ENCODE results near the gene FSTL5.

DNA sequence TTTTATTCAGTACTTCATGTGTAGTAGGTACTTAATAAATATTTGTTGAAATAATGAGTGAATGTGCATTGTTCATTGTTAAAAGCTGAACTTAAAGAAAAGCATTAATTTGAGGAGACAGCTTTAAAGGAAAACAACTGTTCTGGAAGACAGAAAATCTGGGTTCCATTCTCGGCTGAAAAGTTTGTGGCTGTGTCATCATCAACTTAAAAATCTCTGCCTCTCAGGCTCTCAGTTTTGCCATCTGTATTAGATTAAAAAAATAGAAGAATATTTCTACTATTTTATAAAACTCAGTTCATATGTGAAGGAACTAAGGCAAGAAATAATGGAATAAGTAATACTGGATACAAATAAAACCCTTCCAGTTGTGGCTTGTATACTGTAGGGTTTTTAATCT, 62.5 kb downstream of the FSTL5 start:
- TF ChIP-seq NR2C2 (IDR thresholded peaks at IDR 0.05; ENCODE audit: borderline replicate concordance, control insufficient read depth, insufficient read length, low read depth) (no peak), POLR2AphosphoS5 (IDR thresholded peaks at IDR 0.05; ENCODE audit: low read length) (no peak), EP300 (IDR thresholded peaks at IDR 0.05; ENCODE audit: borderline replicate concordance in 1 of 2, control insufficient read depth in 1 of 2, low read depth in 2 of 2, low read length in 2 of 2) (no peak), ELK1 (IDR thresholded peaks at IDR 0.05; ENCODE audit: low read depth, low read length) (no peak), ZNF274 (IDR thresholded peaks at IDR 0.05; ENCODE audit: insufficient read depth, insufficient read length) (no peak), DPF2 (IDR thresholded peaks at IDR 0.05) (no peak), ESRRA (IDR thresholded peaks at IDR 0.05; ENCODE audit: low read length) (no peak), USF1 (IDR thresholded peaks at IDR 0.05; ENCODE audit: borderline replicate concordance, extremely low read length, insufficient read depth, low read depth, low read length) (no peak), SMC3 (IDR thresholded peaks at IDR 0.05; ENCODE audit: borderline replicate concordance, low read length) (no peak), BHLHE40 (IDR thresholded peaks at IDR 0.05; ENCODE audit: borderline replicate concordance in 1 of 2, low read depth in 2 of 2, low read length in 1 of 2) (no peak)
- TF ChIP-seq, protein P1, sequence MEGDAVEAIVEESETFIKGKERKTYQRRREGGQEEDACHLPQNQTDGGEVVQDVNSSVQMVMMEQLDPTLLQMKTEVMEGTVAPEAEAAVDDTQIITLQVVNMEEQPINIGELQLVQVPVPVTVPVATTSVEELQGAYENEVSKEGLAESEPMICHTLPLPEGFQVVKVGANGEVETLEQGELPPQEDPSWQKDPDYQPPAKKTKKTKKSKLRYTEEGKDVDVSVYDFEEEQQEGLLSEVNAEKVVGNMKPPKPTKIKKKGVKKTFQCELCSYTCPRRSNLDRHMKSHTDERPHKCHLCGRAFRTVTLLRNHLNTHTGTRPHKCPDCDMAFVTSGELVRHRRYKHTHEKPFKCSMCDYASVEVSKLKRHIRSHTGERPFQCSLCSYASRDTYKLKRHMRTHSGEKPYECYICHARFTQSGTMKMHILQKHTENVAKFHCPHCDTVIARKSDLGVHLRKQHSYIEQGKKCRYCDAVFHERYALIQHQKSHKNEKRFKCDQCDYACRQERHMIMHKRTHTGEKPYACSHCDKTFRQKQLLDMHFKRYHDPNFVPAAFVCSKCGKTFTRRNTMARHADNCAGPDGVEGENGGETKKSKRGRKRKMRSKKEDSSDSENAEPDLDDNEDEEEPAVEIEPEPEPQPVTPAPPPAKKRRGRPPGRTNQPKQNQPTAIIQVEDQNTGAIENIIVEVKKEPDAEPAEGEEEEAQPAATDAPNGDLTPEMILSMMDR (IDR thresholded peaks at IDR 0.05 in 2 of 3, conservative IDR thresholded peaks at IDR 0.05 in 1 of 3; ENCODE audit: control insufficient read depth in 2 of 3, extremely low read depth in 1 of 3, insufficient read depth in 1 of 3, low read depth in 3 of 3, low read length in 3 of 3), result no peak

Data from GM12878 (cell line).